HG03175 (cell line): ENCODE data around the gene GJB4.
"Not testable (repeated sequence)": the region's sequence is repeated elsewhere in the genome, so short reads cannot be mapped to it uniquely, and the experiment has no call there.

Experiments
- ATAC-seq: cut with Tn5 transposase; IDR thresholded peaks from one replicate; pipeline ENCODE4 v1.9.1; 2021; ENCODE audit warnings: mild to moderate bottlenecking, moderate library complexity; ENCODE audit not compliant: unreplicated experiment

The GJB4 gene

GRCh38 chr1:34759503-34760357, at the start of gene GJB4:
GJB4 (plus strand) TSS chr1:34759740; CDS start chr1:34761255, 1,515 bp downstream.
- ATAC-seq, result no peak

- no peak for ATAC-seq
Measured at GRCh38 chr1:34710812-34711211, 48.7 kb upstream of the GJB4 start.

- ATAC-seq, result no peak
Measured at GRCh38 chr1:34711485-34711884, 48.1 kb upstream of the GJB4 start.

GRCh38 chr1:34712007-34712688, 47.4 kb upstream of the GJB4 start:
- ATAC-seq, result no peak

- ATAC-seq, result no peak
Measured at GRCh38 chr1:34713443-34713842, 46.1 kb upstream of the GJB4 start.

- no peak for ATAC-seq
Measured at GRCh38 chr1:34714386-34714785, 45.2 kb upstream of the GJB4 start.

- ATAC-seq, result no peak
Measured at GRCh38 chr1:34715139-34715538, 44.4 kb upstream of the GJB4 start.

GRCh38 chr1:34721241-34721640, 38.3 kb upstream of the GJB4 start:
- no peak for ATAC-seq

GRCh38 chr1:34721646-34722355, 37.7 kb upstream of the GJB4 start:
- no peak for ATAC-seq

GRCh38 chr1:34726861-34727260, 32.7 kb upstream of the GJB4 start:
- ATAC-seq, result no peak

- no peak for ATAC-seq
Measured at GRCh38 chr1:34730485-34730884, 29.1 kb upstream of the GJB4 start.

- not testable (repeated sequence) for ATAC-seq
Measured at GRCh38 chr1:34732831-34733230, 26.7 kb upstream of the GJB4 start.

GRCh38 chr1:34736692-34737091, 22.8 kb upstream of the GJB4 start:
- ATAC-seq, result no peak

GRCh38 chr1:34737236-34737635, 22.3 kb upstream of the GJB4 start:
- ATAC-seq, result not testable (repeated sequence)

GRCh38 chr1:34739613-34740012, 19.9 kb upstream of the GJB4 start:
- no peak for ATAC-seq

GRCh38 chr1:34740161-34740868, 19.2 kb upstream of the GJB4 start:
- ATAC-seq, result no peak

GRCh38 chr1:34742667-34743270, 16.8 kb upstream of the GJB4 start:
- peak; percentile 73 for ATAC-seq

- no peak for ATAC-seq
Measured at GRCh38 chr1:34743775-34744174, 15.8 kb upstream of the GJB4 start.

GRCh38 chr1:34744851-34745250, 14.7 kb upstream of the GJB4 start:
- no peak for ATAC-seq

GRCh38 chr1:34745666-34746065, 13.9 kb upstream of the GJB4 start:
- ATAC-seq, result no peak

GRCh38 chr1:34746101-34746500, 13.4 kb upstream of the GJB4 start:
- ATAC-seq, result no peak
